Spleen (tissue), 13 donors: ENCODE measurements around the gene ABCA2. TPM values are rescaled to one million over a fixed set of nuclear protein-coding genes. Genes with fewer than 3 reads are reported as not detected.
A peak's percentile ranks its signal among the peaks of the same experiment; 100 is the strongest.

Experiments used
- DNase-seq: peaks from one replicate; pipeline ENCODE4 v3.0.0-alpha.2; 2020
- H3K27ac ChIP-seq, 8 donors: fragments of 200-600 bp; sonication (generic) in 7 of 8; 1 replicate in 4 of 8; 2 replicates in 4 of 8; pipeline versions ENCODE4 v1.5.0 to v1.8.0; 2016 to 2021; ENCODE audit warnings: inconsistent platforms in 4 of 8, mild to moderate bottlenecking in 4 of 8, moderate library complexity in 1 of 8
- H3K27me3 ChIP-seq, 7 donors: fragments of 200-600 bp; sonication (generic) in 6 of 7; replicated peaks in 1 of 7; 1 replicate in 4 of 7; 2 replicates in 3 of 7; pipeline versions ENCODE4 v1.5.0 to v1.8.0; 2016 to 2021; ENCODE audit warnings: inconsistent platforms in 3 of 7, mild to moderate bottlenecking in 1 of 7
- H3K36me3 ChIP-seq, 6 donors: fragments of 200-600 bp; sonication (generic) in 5 of 6; 1 replicate in 4 of 6; 2 replicates in 2 of 6; pipeline versions ENCODE4 v1.5.0 to v1.8.0; 2016 to 2021; ENCODE audit warnings: inconsistent platforms in 2 of 6
- H3K4me1 ChIP-seq, 6 donors: fragments of 200-600 bp; sonication (generic) in 5 of 6; 1 replicate in 3 of 6; 2 replicates in 3 of 6; pipeline versions ENCODE4 v1.5.0 to v1.8.0; 2016 to 2021; ENCODE audit warnings: inconsistent platforms in 3 of 6
- H3K4me3 ChIP-seq, 8 donors: fragments of 200-600 bp; sonication (generic) in 7 of 8; 1 replicate in 4 of 8; 2 replicates in 4 of 8; pipeline versions ENCODE4 v1.5.0 to v1.8.0; 2016 to 2021; ENCODE audit warnings: inconsistent platforms in 4 of 8, mild to moderate bottlenecking in 4 of 8, moderate library complexity in 2 of 8
- H3K9me3 ChIP-seq, 8 donors: fragments of 200-600 bp; sonication (generic) in 7 of 8; 1 replicate in 4 of 8; 2 replicates in 4 of 8; pipeline versions ENCODE4 v1.5.0 to v1.8.0; 2016 to 2021; ENCODE audit warnings: inconsistent platforms in 4 of 8
- CTCF ChIP-seq, 11 experiments: fragments of 200-600 bp in 7 of 11; fragments of 450-650 bp in 4 of 11; sonication (generic) in 4 of 11; IDR thresholded peaks in 8 of 11; conservative IDR thresholded peaks in 3 of 11; 1 replicate in 7 of 11; 2 replicates in 4 of 11; pipeline versions ENCODE4 v1.4.0 to v1.8.0; 2016 to 2021; ENCODE audit warnings: antibody characterized with exemption in 11 of 11, inconsistent platforms in 4 of 11, mild to moderate bottlenecking in 1 of 11
- POLR2A ChIP-seq, 3 donors: fragments of 450-650 bp; IDR thresholded peaks; one replicate each; pipeline ENCODE4 v1.5.1; 2017; ENCODE audit warnings: antibody characterized with exemption in 3 of 3, mild to moderate bottlenecking in 1 of 3
- POLR2AphosphoS5 ChIP-seq, 3 donors: sonication (generic); formaldehyde crosslinking; IDR thresholded peaks; one replicate each; pipeline ENCODE4 v1.5.1; 2017; ENCODE audit warnings: antibody characterized with exemption in 3 of 3
- WGBS, 5 donors: extraction: QIAGEN DNeasy Blood & Tissue Kit in 3 of 5; methylation state at CpG; one replicate each; pipeline versions ENCODE4 v1.1.5 to v1.1.7; 2013 to 2018; 5-methylcytosine and 5-hydroxymethylcytosine counted together
- intact Hi-C: fragments of 100-400 bp; cut with DNase I; formaldehyde crosslinking; loops from one replicate; pipeline ENCODE4 v1.15.0; 2023; ENCODE audit warnings: low total_unique reads
- long read RNA-seq, 2 donors: transcript quantifications; one replicate each; lab custom pipeline, GENCODE V29; 2026
- polyA plus RNA-seq, 3 donors: library from polyadenylated mRNA; stranded (reverse); fragments of 200-250 nt; gene quantifications; one replicate each; pipeline ENCODE4 v1.2.1, GENCODE V29; 2013
- total RNA-seq, 7 donors: library from RNA; depleted of rRNA in 3 of 7; stranded (reverse); fragments of >200 nt in 3 of 7; fragmentation: NEBNext Ultra II Directional in 4 of 7; extraction: Animal tissue kit (Norgen Biotek cat#: 25700) in 4 of 7; gene quantifications; one replicate each; pipeline versions ENCODE4 v1.1.0 to v1.2.1, GENCODE V29; 2016 to 2021
- donor health status: healthy with polysubstance abuse.
- donor health status: DM: no; HTN: no; CAD: no; lungs with moderate emphysema.
- donor health status: DM: no; HTN: no; CAD: no.
- donor health status: Bipolar disorder and iron deficiency.
- donor health status: healthy.
- donor health status: DM: no; HTN: no; CAD: no.
- donor health status: DM: yes; HTN: yes; CAD: no.

The ABCA2 gene
- total RNA-seq: 10 to 100 TPM; 36.3 to 97.5 (median 59.0) TPM
- 10 to 100 TPM; 11.9 to 38.6 (median 19.6) TPM for polyA plus RNA-seq
- long read RNA-seq, donor 1: 0 reads
- long read RNA-seq, donor 2, partial matches to known transcripts: 0 of 1 reads
- long read RNA-seq, donor 2, other reads (novel, unspliced or antisense): 0 of 1 reads

- H3K27ac ChIP-seq: peak within 1 kb of the TSS; percentile 57 to 94 (median 84)
- intact Hi-C loops: no loop called here
Measured at GRCh38 chr9:137027369-137028262, at the start of gene ABCA2. Gene ABCA2, minus strand, starts transcription at chr9:137028237. Its CDS starts 97 bp downstream, at chr9:137028140.

GRCh38 chr9:137077010-137077747 lies 49.1 kb upstream of the ABCA2 start, which contains the start of gene UAP1L1:
Gene UAP1L1, plus strand, starts transcription at chr9:137077517. Its CDS starts 16 bp downstream, at chr9:137077533.
- intact Hi-C loops: no loop called here
- Histone ChIP-seq H3K9me3 (no peaks in the 10 kb centered on the region), H3K36me3 (peaks cover 0 to 40% (median 31%) of the 10 kb centered on the region in 6 donors), H3K27ac (peak within 1 kb of the TSS; percentile 48 to 91 (median 76)), H3K4me3 (peak within 1 kb of the TSS; percentile 55 to 94 (median 68)), H3K4me1 (peaks cover 9 to 77% (median 26%) of the 10 kb centered on the region in 6 donors), H3K27me3 (peaks cover 0 to 8% (median 0%) of the 10 kb centered on the region in 7 donors)
- no peak for TF ChIP-seq CTCF (IDR thresholded peaks at IDR 0.05 in 8 of 11, conservative IDR thresholded peaks at IDR 0.05 in 3 of 11)
- TF ChIP-seq POLR2AphosphoS5 (IDR thresholded peaks at IDR 0.05): peak; percentile 82 to 86 (median 82)
- WGBS, 5 donors: 1 to 3% (median 3%) methylated on average over 25 to 87 of the region's 87 CpGs
- peak; percentile 93 for DNase-seq

More at GRCh38 chr9:137027369-137028262, at the start of gene ABCA2:
- DNase-seq: peak; percentile 89
- Histone ChIP-seq H3K27me3 (no peaks in the 10 kb centered on the region), H3K9me3 (no peaks in the 10 kb centered on the region), H3K36me3 (peaks cover 0 to 2% (median 0%) of the 10 kb centered on the region in 6 donors), H3K4me1 (peaks cover 47 to 94% (median 79%) of the 10 kb centered on the region in 6 donors), H3K4me3 (peak within 1 kb of the TSS; percentile 55 to 86 (median 65))
- WGBS, 5 donors: 4 to 43% (median 10%) methylated on average over 9 to 95 of the region's 95 CpGs
- no peak for TF ChIP-seq POLR2AphosphoS5 (IDR thresholded peaks at IDR 0.05)
- TF ChIP-seq CTCF (IDR thresholded peaks at IDR 0.05 in 8 of 11, conservative IDR thresholded peaks at IDR 0.05 in 3 of 11): no peak
- no peak for TF ChIP-seq POLR2A (IDR thresholded peaks at IDR 0.05)

- intact Hi-C loops: no loop called here
- H3K4me3 ChIP-seq: peak overlapping the region in 6 of 8 donors; percentile 27 to 94 (median 67)
- no peaks in the 10 kb centered on the region for H3K9me3 ChIP-seq
- peaks cover 9 to 82% (median 26%) of the 10 kb centered on the region in 6 donors for H3K4me1 ChIP-seq
- H3K36me3 ChIP-seq: peaks cover 0 to 34% (median 26%) of the 10 kb centered on the region in 6 donors
- H3K27ac ChIP-seq: peak overlapping the region; percentile 48 to 91 (median 76)
- peaks cover 0 to 8% (median 0%) of the 10 kb centered on the region in 7 donors for H3K27me3 ChIP-seq
- DNase-seq: no peak
- WGBS, 5 donors: 53 to 81% (median 69%) methylated on average over 10 to 15 of the region's 15 CpGs
- TF ChIP-seq CTCF (IDR thresholded peaks at IDR 0.05 in 8 of 11, conservative IDR thresholded peaks at IDR 0.05 in 3 of 11): no peak
- TF ChIP-seq POLR2A (IDR thresholded peaks at IDR 0.05): no peak
- no peak for TF ChIP-seq POLR2AphosphoS5 (IDR thresholded peaks at IDR 0.05)
Measured at GRCh38 chr9:137076636-137077009, 48.6 kb upstream of the ABCA2 start.
